NT2/D1 (cell line): ENCODE results near the gene TMEM38A.

ENCODE experiments used
- SUZ12 ChIP-seq: IDR thresholded peaks from 2 replicates; pipeline ENCODE4 v1.6.1; 2011; ENCODE audit not compliant: insufficient read length, insufficient read depth; ENCODE audit errors: extremely low read depth
- YY1 ChIP-seq: IDR thresholded peaks from 2 replicates; pipeline ENCODE4 v1.6.1; 2011; ENCODE audit not compliant: insufficient read length, insufficient read depth

DNA sequence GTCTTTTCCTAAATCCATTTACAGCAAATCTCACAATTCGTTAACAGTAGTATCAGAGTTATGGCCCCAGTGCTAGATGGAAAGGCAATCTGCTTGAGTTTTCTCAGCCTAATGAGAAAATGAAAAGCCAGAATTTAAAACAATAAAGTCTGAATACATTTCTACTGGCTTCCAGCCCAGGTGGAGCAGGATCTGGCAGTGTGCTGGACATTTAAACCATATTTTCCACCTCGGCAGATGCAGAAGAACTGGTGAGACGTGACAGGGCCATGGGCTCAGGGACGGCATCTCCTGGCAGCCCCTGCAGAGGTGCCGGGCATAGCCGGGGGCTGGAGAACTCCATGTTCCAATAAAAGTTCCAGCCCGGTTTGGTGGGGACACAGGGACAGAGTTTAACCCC is 8.1 kb upstream of the TMEM38A start:
- TF ChIP-seq YY1 (no peak), SUZ12 (no peak)
